ENCODE results near the gene ADAT2. TPM values are rescaled to one million over a fixed set of nuclear protein-coding genes. Genes with fewer than 3 reads are reported as not detected.

The ADAT2 gene
- total and polyA plus RNA-seq, 2 of the 8 experiments (the other 6 are each of a cell fraction or from before 2014, with no cell fraction given): 4.3 to 11.8 TPM

DNA sequence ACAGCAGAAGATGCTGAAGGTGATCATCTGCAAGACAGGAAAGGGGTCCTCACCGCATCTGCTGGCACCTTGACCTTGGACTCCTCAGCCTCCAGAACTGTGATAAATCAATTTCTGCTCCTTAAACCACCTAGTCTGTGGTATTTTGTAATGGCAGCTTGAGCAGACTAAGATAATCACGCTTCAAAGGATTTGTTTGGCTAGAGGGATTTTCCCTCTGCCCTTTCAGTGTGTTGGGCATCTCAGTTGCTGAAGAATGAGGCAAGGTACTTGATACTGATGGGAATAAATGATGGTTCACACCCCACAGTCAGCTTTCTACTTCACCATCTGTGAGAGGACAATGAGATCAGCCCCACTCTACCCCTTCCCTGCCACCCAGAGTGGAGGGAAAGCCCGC, 60.2 kb downstream of the ADAT2 start:
- H3K4ac ChIP-seq (replicated peaks; ENCODE audit: insufficient read length, low read depth, low read length): no peak overlapping the region
- H2BK120ac ChIP-seq (replicated peaks; ENCODE audit: low read depth, low read length): no peak overlapping the region
- no peak overlapping the region for H2AK5ac ChIP-seq (ENCODE audit: low read depth, low read length)
- FAIRE-seq: no peak
- no peak overlapping the region for H2BK20ac ChIP-seq (ENCODE audit: low read length)
- H3K9me3 ChIP-seq (ENCODE audit: insufficient read depth in 2 of 2, low read depth in 1 of 2, low read length in 1 of 2): no peaks in the 10 kb centered on the region
- no peak overlapping the region for H3K9ac ChIP-seq (replicated peaks in 1 of 4; ENCODE audit: extremely low read depth in 1 of 4, low read depth in 3 of 4, low read length in 3 of 4)
- no peak overlapping the region for H3K4me2 ChIP-seq (ENCODE audit: insufficient read depth in 1 of 2, low read depth in 2 of 2, low read length in 2 of 2)
- H3K27me3 ChIP-seq (replicated peaks in 1 of 4; ENCODE audit: control insufficient read depth in 3 of 4, extremely low read depth in 1 of 4, insufficient read depth in 3 of 4, low read length in 3 of 4): no peaks in the 10 kb centered on the region
- no peak overlapping the region for H2BK15ac ChIP-seq (ENCODE audit: low read length)
- H3K79me1 ChIP-seq (ENCODE audit: low read depth, low read length): no peaks in the 10 kb centered on the region
- H3K56ac ChIP-seq (replicated peaks; ENCODE audit: insufficient read length, low read depth, low read length): no peak overlapping the region
- ChIA-PET CTCF (ENCODE audit: partially characterized antibody) (no interaction called here), POLR2A (ENCODE audit: partially characterized antibody) (no interaction called here)
- no peaks in the 10 kb centered on the region for H4K20me1 ChIP-seq (replicated peaks in 1 of 2; ENCODE audit: control insufficient read depth in 1 of 2, insufficient read depth in 2 of 2, low read length in 2 of 2)
- H3K4me1 ChIP-seq (replicated peaks in 1 of 4; ENCODE audit: control insufficient read depth in 3 of 4, insufficient read depth in 4 of 4, low read length in 3 of 4): no peaks in the 10 kb centered on the region; a peak in 1 of 7 replicates
- H4K8ac ChIP-seq (ENCODE audit: extremely low read depth, insufficient read depth, low read length): no peak overlapping the region
- H2AFZ ChIP-seq (ENCODE audit: low read length): no peak overlapping the region
- no peaks in the 10 kb centered on the region for H3K79me2 ChIP-seq (ENCODE audit: control insufficient read depth in 1 of 2, insufficient read depth in 2 of 2, low read length in 2 of 2)
- no peak overlapping the region for H3K4me3 ChIP-seq (ENCODE audit: extremely low read depth in 1 of 4, insufficient read depth in 2 of 4, low read depth in 3 of 4, low read length in 4 of 4)
- TF ChIP-seq YY1 (IDR thresholded peaks at IDR 0.05; ENCODE audit: low read depth, low read length) (no peak), SP4 (IDR thresholded peaks at IDR 0.05; ENCODE audit: low read length) (no peak), SRF (IDR thresholded peaks at IDR 0.05; ENCODE audit: low read depth, low read length) (no peak), SIRT6 (IDR thresholded peaks at IDR 0.05; ENCODE audit: low read length) (no peak), TAF7 (optimal IDR thresholded peaks at IDR 0.05; ENCODE audit: borderline replicate concordance, low read depth, low read length) (no peak)
- H3K23me2 ChIP-seq (ENCODE audit: low read depth, low read length): no peaks in the 10 kb centered on the region
- H3K18ac ChIP-seq (ENCODE audit: extremely low read depth, low read length): no peak overlapping the region
- no peak overlapping the region for H3K23ac ChIP-seq (ENCODE audit: insufficient read length)
- no peak overlapping the region for H2BK12ac ChIP-seq (ENCODE audit: low read depth, low read length)
- no peak overlapping the region for H3K27ac ChIP-seq (ENCODE audit: low read depth, low read length)
- no peak for DNase-seq (ENCODE audit: low read depth in 1 of 2, low spot score in 2 of 2)
- H3K36me3 ChIP-seq (ENCODE audit: control insufficient read depth in 2 of 4, insufficient read depth in 4 of 4, low read length in 3 of 4): no peaks in the 10 kb centered on the region
- H3K14ac ChIP-seq (ENCODE audit: insufficient read length): no peak overlapping the region
- no peak overlapping the region for H2BK5ac ChIP-seq (ENCODE audit: low read depth, low read length)
- H4K5ac ChIP-seq (ENCODE audit: insufficient read length, low read depth, low read length): no peak overlapping the region
- H4K91ac ChIP-seq (replicated peaks; ENCODE audit: insufficient read length, low read length): no peak overlapping the region
- WGBS, 2 experiments (ENCODE audit: extremely low coverage in 1 of 2, insufficient coverage in 1 of 2, insufficient read length in 1 of 2, insufficient replicate concordance in 2 of 2, low coverage in 1 of 2, low lambda C conversion rate in 2 of 2, missing lambda C conversion rate in 1 of 2): 94% methylated on average over 3 of the region's 3 CpGs; no CpG with 5 or more reads in 1 of the 2 experiments
